ENCODE measurements around the gene FARS2.

DNA sequence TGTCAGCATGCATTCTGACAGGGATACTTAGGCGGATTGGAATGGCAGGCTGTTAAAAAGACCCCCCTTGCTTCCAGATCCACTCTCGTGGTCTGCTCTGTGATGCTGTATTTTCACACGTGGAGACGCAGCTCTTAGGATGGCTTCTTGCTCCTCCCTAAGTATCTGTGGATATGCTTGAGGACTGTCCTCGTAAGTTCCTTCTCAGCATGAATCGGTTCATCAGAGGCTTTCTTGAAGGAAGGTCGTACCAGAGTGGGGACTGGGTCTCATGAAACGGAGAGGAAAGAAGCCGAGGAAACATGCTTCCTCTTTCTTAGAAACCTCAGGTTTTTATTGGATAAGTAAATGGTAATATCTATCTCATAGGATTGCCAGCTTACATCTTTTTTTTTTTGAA is 220.4 kb downstream of the FARS2 start:
- TF ChIP-seq, protein P1, sequence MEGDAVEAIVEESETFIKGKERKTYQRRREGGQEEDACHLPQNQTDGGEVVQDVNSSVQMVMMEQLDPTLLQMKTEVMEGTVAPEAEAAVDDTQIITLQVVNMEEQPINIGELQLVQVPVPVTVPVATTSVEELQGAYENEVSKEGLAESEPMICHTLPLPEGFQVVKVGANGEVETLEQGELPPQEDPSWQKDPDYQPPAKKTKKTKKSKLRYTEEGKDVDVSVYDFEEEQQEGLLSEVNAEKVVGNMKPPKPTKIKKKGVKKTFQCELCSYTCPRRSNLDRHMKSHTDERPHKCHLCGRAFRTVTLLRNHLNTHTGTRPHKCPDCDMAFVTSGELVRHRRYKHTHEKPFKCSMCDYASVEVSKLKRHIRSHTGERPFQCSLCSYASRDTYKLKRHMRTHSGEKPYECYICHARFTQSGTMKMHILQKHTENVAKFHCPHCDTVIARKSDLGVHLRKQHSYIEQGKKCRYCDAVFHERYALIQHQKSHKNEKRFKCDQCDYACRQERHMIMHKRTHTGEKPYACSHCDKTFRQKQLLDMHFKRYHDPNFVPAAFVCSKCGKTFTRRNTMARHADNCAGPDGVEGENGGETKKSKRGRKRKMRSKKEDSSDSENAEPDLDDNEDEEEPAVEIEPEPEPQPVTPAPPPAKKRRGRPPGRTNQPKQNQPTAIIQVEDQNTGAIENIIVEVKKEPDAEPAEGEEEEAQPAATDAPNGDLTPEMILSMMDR (IDR thresholded peaks at IDR 0.05), result no peak
- TF ChIP-seq POLR2AphosphoS5 (IDR thresholded peaks at IDR 0.05), result no peak

Measured in transverse colon (tissue), 4 donors.